H1 (cell line): ENCODE results near the gene CUBN. TPM values are rescaled to one million over a fixed set of nuclear protein-coding genes. Genes with fewer than 3 reads are reported as not detected.

Experiments
- CTCF ChIA-PET: fragments of 300-600 bp; sonication (Branson Sonifier 250); formaldehyde crosslinking; loops from one replicate; lab custom pipeline; 2021; ENCODE audit not compliant: partially characterized antibody; lab: Charles Lee
- POLR2A ChIA-PET: fragments of 300-600 bp; sonication (Branson Sonifier 250); formaldehyde crosslinking; loops from one replicate; lab custom pipeline; 2021; ENCODE audit warnings: inconsistent platforms; ENCODE audit not compliant: partially characterized antibody; lab: Charles Lee
- DNase-seq, 2 experiments: peaks; one replicate each; pipeline versions ENCODE4 v3.0.0 to v3.0.0-alpha.2; 2010 to 2022; ENCODE audit warnings: low spot score in 2 of 2, low read depth in 1 of 2, mixed read lengths in 1 of 2
- FAIRE-seq: peaks from 2 replicates; lab custom pipeline; 2011; peaks lifted over from hg19 to GRCh38; lab: Jason Lieb, UNC
- H2AFZ ChIP-seq: 2 replicates; pipeline ENCODE4 v1.8.1; 2012; ENCODE audit warnings: low read length, inconsistent platforms
- H2AK5ac ChIP-seq: 2 replicates; pipeline ENCODE4 v1.6.1; 2013; ENCODE audit warnings: low read depth, low read length
- H2BK120ac ChIP-seq: replicated peaks from 2 replicates; pipeline ENCODE3; 2013; ENCODE audit warnings: low read depth, low read length, inconsistent platforms
- H2BK12ac ChIP-seq: 2 replicates; pipeline ENCODE4 v1.6.1; 2013; ENCODE audit warnings: low read depth, low read length
- H2BK15ac ChIP-seq: 2 replicates; pipeline ENCODE4 v1.6.1; 2013; ENCODE audit warnings: low read length
- H2BK20ac ChIP-seq: 2 replicates; pipeline ENCODE4 v1.6.1; 2013; ENCODE audit warnings: low read length
- H2BK5ac ChIP-seq: 2 replicates; pipeline ENCODE4 v1.6.1; 2013; ENCODE audit warnings: low read depth, low read length
- H3K14ac ChIP-seq: 2 replicates; pipeline ENCODE4 v1.6.1; 2013; ENCODE audit warnings: inconsistent platforms; ENCODE audit not compliant: insufficient read length
- H3K18ac ChIP-seq: 2 replicates; pipeline ENCODE4 v1.6.1; 2013; ENCODE audit warnings: low read length; ENCODE audit errors: extremely low read depth
- H3K23ac ChIP-seq: 2 replicates; pipeline ENCODE4 v1.6.1; 2013; ENCODE audit warnings: inconsistent platforms; ENCODE audit not compliant: insufficient read length
- H3K23me2 ChIP-seq: 2 replicates; pipeline ENCODE4 v1.6.1; 2013; ENCODE audit warnings: low read depth, low read length
- H3K27ac ChIP-seq: 2 replicates; pipeline ENCODE4 v1.6.1; 2011; ENCODE audit warnings: low read depth, low read length, inconsistent platforms
- H3K27me3 ChIP-seq, 4 experiments: replicated peaks in 1 of 4; 1 replicate in 1 of 4; 2 replicates in 3 of 4; pipeline versions ENCODE4 v1.6.1 to v1.8.1; 2011 to 2013; ENCODE audit warnings: low read length in 3 of 4, mild to moderate bottlenecking in 3 of 4, inconsistent platforms in 2 of 4, mixed read lengths in 2 of 4, moderate library complexity in 1 of 4; ENCODE audit not compliant: control insufficient read depth in 3 of 4, insufficient read depth in 3 of 4; ENCODE audit errors: extremely low read depth in 1 of 4
- H3K36me3 ChIP-seq, 4 experiments: 2 replicates each; pipeline versions ENCODE4 v1.6.1 to v1.8.1; 2011 to 2013; ENCODE audit warnings: mild to moderate bottlenecking in 4 of 4, low read length in 3 of 4, moderate library complexity in 2 of 4, control low read depth in 1 of 4, inconsistent platforms in 1 of 4; ENCODE audit not compliant: insufficient read depth in 4 of 4, control insufficient read depth in 2 of 4
- H3K4ac ChIP-seq: replicated peaks from 2 replicates; pipeline ENCODE3; 2013; ENCODE audit warnings: low read length, low read depth, mixed read lengths, inconsistent platforms; ENCODE audit not compliant: insufficient read length
- H3K4me1 ChIP-seq, 4 experiments: replicated peaks in 1 of 4; 1 replicate in 1 of 4; 2 replicates in 3 of 4; pipeline versions ENCODE4 v1.6.1 to v1.8.1; 2011 to 2013; ENCODE audit warnings: low read length in 3 of 4, inconsistent platforms in 2 of 4, mixed read lengths in 1 of 4; ENCODE audit not compliant: insufficient read depth in 4 of 4, control insufficient read depth in 3 of 4
- H3K4me2 ChIP-seq, 2 experiments: 2 replicates each; pipeline versions ENCODE4 v1.6.1 to v1.8.1; 2011 to 2013; ENCODE audit warnings: low read depth in 2 of 2, low read length in 2 of 2, control low read depth in 1 of 2, inconsistent platforms in 1 of 2, mild to moderate bottlenecking in 1 of 2; ENCODE audit not compliant: insufficient read depth in 1 of 2
- H3K4me3 ChIP-seq, 4 experiments: fragments of 200-600, 300-600 bp in 1 of 4; sonication (generic), shearing (Covaris generic), sonication (Bioruptor Twin) in 1 of 4; 2 replicates each; pipeline versions ENCODE4 v1.5.1 to v1.8.1; 2011 to 2016; ENCODE audit warnings: low read length in 4 of 4, low read depth in 3 of 4, control low read depth in 2 of 4, inconsistent platforms in 2 of 4, mild to moderate bottlenecking in 2 of 4, mixed read lengths in 1 of 4, moderate library complexity in 1 of 4; ENCODE audit not compliant: insufficient read depth in 2 of 4; ENCODE audit errors: extremely low read depth in 1 of 4
- H3K56ac ChIP-seq: replicated peaks from 2 replicates; pipeline ENCODE3; 2013; ENCODE audit warnings: low read depth, mild to moderate bottlenecking, mixed read lengths, low read length, inconsistent platforms; ENCODE audit not compliant: insufficient read length
- H3K79me1 ChIP-seq: 2 replicates; pipeline ENCODE4 v1.6.1; 2013; ENCODE audit warnings: low read depth, low read length, control low read depth
- H3K79me2 ChIP-seq, 2 experiments: 2 replicates each; pipeline versions ENCODE4 v1.6.1 to v1.8.1; 2012 to 2013; ENCODE audit warnings: low read length in 2 of 2, mild to moderate bottlenecking in 2 of 2, inconsistent platforms in 1 of 2; ENCODE audit not compliant: insufficient read depth in 2 of 2, control insufficient read depth in 1 of 2
- H3K9ac ChIP-seq, 4 experiments: replicated peaks in 1 of 4; 1 replicate in 1 of 4; 2 replicates in 3 of 4; pipeline versions ENCODE4 v1.6.1 to v1.8.1; 2011 to 2013; ENCODE audit warnings: low read depth in 3 of 4, low read length in 3 of 4, control low read depth in 2 of 4, mild to moderate bottlenecking in 2 of 4, moderate library complexity in 2 of 4, inconsistent platforms in 1 of 4; ENCODE audit errors: extremely low read depth in 1 of 4
- H3K9me3 ChIP-seq, 2 experiments: 2 replicates each; pipeline versions ENCODE4 v1.6.1 to v1.8.1; 2012 to 2013; ENCODE audit warnings: mild to moderate bottlenecking in 2 of 2, moderate library complexity in 2 of 2, control low read depth in 1 of 2, inconsistent platforms in 1 of 2, low read depth in 1 of 2, low read length in 1 of 2, mixed read lengths in 1 of 2; ENCODE audit not compliant: insufficient read depth in 2 of 2
- H4K20me1 ChIP-seq, 2 experiments: replicated peaks in 1 of 2; 2 replicates each; pipeline versions ENCODE3 to v1.8.1; 2011 to 2013; ENCODE audit warnings: inconsistent platforms in 2 of 2, low read length in 2 of 2, mild to moderate bottlenecking in 1 of 2; ENCODE audit not compliant: insufficient read depth in 2 of 2, control insufficient read depth in 1 of 2
- H4K5ac ChIP-seq: 2 replicates; pipeline ENCODE4 v1.6.1; 2013; ENCODE audit warnings: low read length, low read depth, mixed read lengths, inconsistent platforms; ENCODE audit not compliant: insufficient read length
- H4K8ac ChIP-seq: 2 replicates; pipeline ENCODE4 v1.8.0; 2013; ENCODE audit warnings: mild to moderate bottlenecking, moderate library complexity, low read length, inconsistent platforms; ENCODE audit not compliant: insufficient read depth; ENCODE audit errors: extremely low read depth
- H4K91ac ChIP-seq: replicated peaks from 2 replicates; pipeline ENCODE3; 2013; ENCODE audit warnings: low read length, mixed read lengths, inconsistent platforms; ENCODE audit not compliant: insufficient read length
- BCL11A ChIP-seq, 2 experiments: IDR thresholded peaks; one replicate each; pipeline ENCODE4 v1.6.1; 2011; ENCODE audit warnings: low read depth in 2 of 2, low read length in 2 of 2, mild to moderate bottlenecking in 2 of 2
- CEBPB ChIP-seq: IDR thresholded peaks from 2 replicates; pipeline ENCODE4 v1.6.1; 2012; ENCODE audit warnings: low read depth, low read length
- CHD1 ChIP-seq: IDR thresholded peaks from 2 replicates; pipeline ENCODE4 v1.6.1; 2012; ENCODE audit warnings: low read depth, low read length, improper control_type of control experiment
- E2F6 ChIP-seq: IDR thresholded peaks from 2 replicates; pipeline ENCODE4 v1.6.1; 2012; ENCODE audit warnings: inconsistent platforms
- HDAC6 ChIP-seq: IDR thresholded peaks from one replicate; pipeline ENCODE4 v1.7.1; 2012; ENCODE audit warnings: low read depth, mild to moderate bottlenecking, inconsistent platforms, low read length, moderate library complexity
- JUN ChIP-seq: IDR thresholded peaks from 2 replicates; pipeline ENCODE4 v1.6.1; 2011; ENCODE audit warnings: low read depth, mild to moderate bottlenecking, improper control_type of control experiment, low read length
- KDM4A ChIP-seq: IDR thresholded peaks from one replicate; pipeline ENCODE4 v1.7.1; 2012; ENCODE audit warnings: low read depth, mild to moderate bottlenecking, moderate library complexity, low read length, inconsistent platforms; ENCODE audit not compliant: severe bottlenecking
- NANOG ChIP-seq: IDR thresholded peaks from 2 replicates; pipeline ENCODE4 v1.6.1; 2011; ENCODE audit warnings: low read length, low read depth, mild to moderate bottlenecking, inconsistent platforms; ENCODE audit not compliant: insufficient read depth, poor library complexity, severe bottlenecking
- NRF1 ChIP-seq: IDR thresholded peaks from 2 replicates; pipeline ENCODE4 v1.6.1; 2011; ENCODE audit warnings: mild to moderate bottlenecking, low read depth, low read length, improper control_type of control experiment
- SIX5 ChIP-seq: IDR thresholded peaks from 2 replicates; pipeline ENCODE4 v1.6.1; 2011; ENCODE audit warnings: mild to moderate bottlenecking, low read depth, low read length
- TEAD4 ChIP-seq: IDR thresholded peaks from 2 replicates; pipeline ENCODE4 v1.6.1; 2012; ENCODE audit warnings: low read depth, low read length, inconsistent platforms, mixed read lengths
- WGBS, 2 experiments: shearing (Covaris generic) in 1 of 2; methylation state at CpG; one replicate each; pipeline versions ENCODE4 v1.1.6 to v1.1.7; 2013 to 2015; ENCODE audit warnings: low lambda C conversion rate in 2 of 2, mixed read lengths in 2 of 2, inconsistent platforms in 1 of 2, low coverage in 1 of 2, missing lambda C conversion rate in 1 of 2; ENCODE audit not compliant: insufficient replicate concordance in 2 of 2, insufficient coverage in 1 of 2, insufficient read length in 1 of 2; ENCODE audit errors: extremely low coverage in 1 of 2, missing lambda C conversion rate in 1 of 2; 5-methylcytosine and 5-hydroxymethylcytosine counted together
- polyA plus RNA-seq, 7 experiments: library from polyadenylated mRNA; depleted of rRNA in 3 of 7; stranded (reverse) in 5 of 7; unstranded in 2 of 7; fragments of >200 nt in 5 of 7; fragments of 200-250 nt in 2 of 7; gene quantifications; 1 replicate in 5 of 7; 2 replicates in 1 of 7; 4 replicates in 1 of 7; pipeline versions ENCODE4 v1.2.1 to v1.2.3, GENCODE V29; 2011 to 2013; ENCODE audit warnings: missing spikeins in 2 of 7, mixed read lengths in 2 of 7
- total RNA-seq: library from RNA; stranded (reverse); fragmentation: NEBNext Ultra II Directional; extraction: Animal tissue kit (Norgen Biotek cat#: 25700); gene quantifications from 2 replicates; pipeline ENCODE4 v1.2.1, GENCODE V29; 2021

CUBN gene
- total and polyA plus RNA-seq, 2 of the 8 experiments (the other 6 are each of a cell fraction or from before 2014, with no cell fraction given) = 0.04 to 0.08 TPM

GRCh38 chr10:16952080-16952479, 177.5 kb downstream of the CUBN start:
- H3K14ac ChIP-seq = no peak overlapping the region
- no peak for FAIRE-seq
- H3K4me1 ChIP-seq = peaks cover 2 to 6% (median 3%) of the 10 kb centered on the region in 4 experiments; a peak in 4 of 7 replicates
- H2AK5ac ChIP-seq = no peak overlapping the region
- H3K4me2 ChIP-seq = no peak overlapping the region
- no peak overlapping the region for H3K4me3 ChIP-seq
- H4K20me1 ChIP-seq = no peaks in the 10 kb centered on the region
- no peak overlapping the region for H3K18ac ChIP-seq
- H4K5ac ChIP-seq = no peak overlapping the region
- H3K4ac ChIP-seq = no peak overlapping the region
- no peak overlapping the region for H3K23ac ChIP-seq
- no peak overlapping the region for H4K91ac ChIP-seq
- no peak overlapping the region for H2AFZ ChIP-seq
- H2BK12ac ChIP-seq = peak overlapping the region; percentile 27; the same call in 1 of the 2 replicates
- WGBS, 2 experiments = 92% methylated on average over 5 of the region's 5 CpGs; no CpG with 5 or more reads in 1 of the 2 experiments
- no peak overlapping the region for H3K56ac ChIP-seq
- no peaks in the 10 kb centered on the region for H3K79me2 ChIP-seq
- H3K9ac ChIP-seq = no peak overlapping the region
- no peak overlapping the region for H3K27ac ChIP-seq
- ChIA-PET CTCF (interaction anchor here (1.2 to 1.4 kb wide), 3 partner anchors 28 to 60 kb away, joined by 4 to 7 read pairs (median 4); no protein-coding TSS in a partner anchor), POLR2A (no interaction called here)
- no peaks in the 10 kb centered on the region for H3K27me3 ChIP-seq
- no peaks in the 10 kb centered on the region for H3K79me1 ChIP-seq
- H2BK120ac ChIP-seq = no peak overlapping the region
- no peaks in the 10 kb centered on the region for H3K36me3 ChIP-seq
- no peak overlapping the region for H2BK15ac ChIP-seq
- H4K8ac ChIP-seq = no peak overlapping the region
- H2BK20ac ChIP-seq = no peak overlapping the region
- no peaks in the 10 kb centered on the region for H3K23me2 ChIP-seq
- H2BK5ac ChIP-seq = no peak overlapping the region
- H3K9me3 ChIP-seq = no peaks in the 10 kb centered on the region
- TF ChIP-seq HDAC6 (no peak), NANOG (no peak), SIX5 (no peak), NRF1 (no peak), CHD1 (no peak), JUN (no peak), CEBPB (no peak), E2F6 (no peak), KDM4A (no peak), TEAD4 (no peak), BCL11A (IDR thresholded peaks at IDR 0.05; ENCODE audit: low read depth in 2 of 2, low read length in 2 of 2) (no peak)
- TF ChIP-seq, all 59 proteins: peak for 0
- no peak for DNase-seq
